ENCODE data around the gene PAPLN.
"Not testable (repeated sequence)": the region's sequence is repeated elsewhere in the genome, so short reads cannot be mapped to it uniquely, and the experiment has no call there.

PAPLN gene

GRCh38 chr14:73293782-73294781 is 56.8 kb downstream of the PAPLN start:
- DNase-seq: no peak

GRCh38 chr14:73295198-73295796 is 58.0 kb downstream of the PAPLN start:
- DNase-seq: peak; percentile 50

- DNase-seq: no peak
These were observed 68.2 kb downstream of the PAPLN start for GRCh38 chr14:73305499-73305898.

GRCh38 chr14:73307261-73307660 is 70.0 kb downstream of the PAPLN start:
- DNase-seq: no peak

GRCh38 chr14:73309207-73309606 is 71.9 kb downstream of the PAPLN start:
- not testable (repeated sequence) for DNase-seq

GRCh38 chr14:73311708-73312030 is 74.4 kb downstream of the PAPLN start:
- no peak for DNase-seq

GRCh38 chr14:73312687-73313086 is 75.4 kb downstream of the PAPLN start:
- no peak for DNase-seq

- DNase-seq: no peak
These were observed 75.8 kb downstream of the PAPLN start for GRCh38 chr14:73313151-73313550.

- DNase-seq: no peak
These were observed 86.6 kb downstream of the PAPLN start for GRCh38 chr14:73323896-73324399.
